KMS-11 (cell line): ENCODE data around the gene PTPRN2.

Experiments used
- H2AFZ ChIP-seq: fragments of 200-600 bp; sonication (generic); 2 replicates; pipeline ENCODE4 v1.6.1; 2016; ENCODE audit warnings: antibody characterized with exemption, mixed run types, low read depth
- H3K27ac ChIP-seq: fragments of 200-600 bp; sonication (generic); 2 replicates; pipeline ENCODE4 v1.6.1; 2016; ENCODE audit warnings: mild to moderate bottlenecking, mixed run types
- H3K27me3 ChIP-seq: fragments of 200-600 bp; sonication (generic); 2 replicates; pipeline ENCODE4 v1.6.1; 2017; ENCODE audit warnings: mild to moderate bottlenecking, low read depth, mixed run types, moderate library complexity; ENCODE audit not compliant: insufficient read depth
- H3K36me3 ChIP-seq: fragments of 200-600 bp; sonication (generic); 2 replicates; pipeline ENCODE4 v1.6.1; 2017; ENCODE audit warnings: mild to moderate bottlenecking, mixed run types; ENCODE audit not compliant: insufficient read depth
- H3K4me1 ChIP-seq: fragments of 200-600 bp; sonication (generic); 2 replicates; pipeline ENCODE4 v1.6.1; 2016; ENCODE audit warnings: mild to moderate bottlenecking, low read depth, mixed run types; ENCODE audit not compliant: poor library complexity, severe bottlenecking
- H3K4me2 ChIP-seq: fragments of 200-600 bp; sonication (generic); 2 replicates; pipeline ENCODE4 v1.7.0; 2016; ENCODE audit warnings: mild to moderate bottlenecking, mixed run types
- H3K4me3 ChIP-seq: fragments of 200-600 bp; sonication (generic); IDR thresholded peaks from 2 replicates; pipeline ENCODE4 v1.6.1; 2017; ENCODE audit warnings: low read depth, low read length, mixed read lengths; ENCODE audit not compliant: insufficient read depth
- H3K79me2 ChIP-seq: fragments of 200-600 bp; sonication (generic); 2 replicates; pipeline ENCODE4 v1.6.1; 2016; ENCODE audit warnings: low read depth, mixed run types; ENCODE audit not compliant: insufficient read depth
- H3K9ac ChIP-seq: fragments of 200-600 bp; sonication (generic); 2 replicates; pipeline ENCODE4 v1.6.1; 2016; ENCODE audit warnings: mild to moderate bottlenecking, mixed run types
- H4K20me1 ChIP-seq: fragments of 200-600 bp; sonication (generic); 2 replicates; pipeline ENCODE4 v1.6.1; 2016; ENCODE audit warnings: mild to moderate bottlenecking, mixed run types; ENCODE audit not compliant: insufficient read depth
- TF ChIP-seq, protein P1 (sequence below): fragments of 200-600 bp; sonication (generic); conservative IDR thresholded peaks from 2 replicates; pipeline ENCODE4 v1.6.1; 2017; ENCODE audit warnings: low read depth, mild to moderate bottlenecking, antibody characterized with exemption, low read length, moderate library complexity, mixed read lengths

PTPRN2 gene

DNA sequence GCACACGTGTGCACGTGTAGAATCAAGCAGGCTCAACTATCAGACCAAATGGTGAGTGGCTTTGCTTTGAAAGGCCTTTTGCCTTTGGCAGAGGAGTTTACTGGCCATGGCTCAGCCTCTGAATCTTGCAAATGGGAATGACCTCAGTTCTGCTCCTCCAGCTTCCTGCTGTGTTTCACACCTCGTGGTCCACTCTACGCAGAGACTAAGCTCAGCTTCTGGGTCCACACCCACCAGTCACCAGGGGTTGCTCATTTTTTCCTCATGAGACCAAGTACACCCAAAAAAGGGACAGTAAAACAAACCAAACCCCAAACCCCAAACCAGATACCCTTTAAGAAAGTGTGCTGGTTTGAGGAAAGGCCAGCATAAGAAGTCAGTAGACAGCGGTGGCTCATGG, 1014.4 kb downstream of the PTPRN2 start:
- no peak overlapping the region for H2AFZ ChIP-seq
- H3K9ac ChIP-seq: no peak overlapping the region
- TF ChIP-seq, protein P1, sequence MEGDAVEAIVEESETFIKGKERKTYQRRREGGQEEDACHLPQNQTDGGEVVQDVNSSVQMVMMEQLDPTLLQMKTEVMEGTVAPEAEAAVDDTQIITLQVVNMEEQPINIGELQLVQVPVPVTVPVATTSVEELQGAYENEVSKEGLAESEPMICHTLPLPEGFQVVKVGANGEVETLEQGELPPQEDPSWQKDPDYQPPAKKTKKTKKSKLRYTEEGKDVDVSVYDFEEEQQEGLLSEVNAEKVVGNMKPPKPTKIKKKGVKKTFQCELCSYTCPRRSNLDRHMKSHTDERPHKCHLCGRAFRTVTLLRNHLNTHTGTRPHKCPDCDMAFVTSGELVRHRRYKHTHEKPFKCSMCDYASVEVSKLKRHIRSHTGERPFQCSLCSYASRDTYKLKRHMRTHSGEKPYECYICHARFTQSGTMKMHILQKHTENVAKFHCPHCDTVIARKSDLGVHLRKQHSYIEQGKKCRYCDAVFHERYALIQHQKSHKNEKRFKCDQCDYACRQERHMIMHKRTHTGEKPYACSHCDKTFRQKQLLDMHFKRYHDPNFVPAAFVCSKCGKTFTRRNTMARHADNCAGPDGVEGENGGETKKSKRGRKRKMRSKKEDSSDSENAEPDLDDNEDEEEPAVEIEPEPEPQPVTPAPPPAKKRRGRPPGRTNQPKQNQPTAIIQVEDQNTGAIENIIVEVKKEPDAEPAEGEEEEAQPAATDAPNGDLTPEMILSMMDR: no peak
- no peaks in the 10 kb centered on the region for H3K79me2 ChIP-seq
- no peak overlapping the region for H3K4me2 ChIP-seq
- no peak overlapping the region for H3K27ac ChIP-seq
- H3K4me1 ChIP-seq: no peaks in the 10 kb centered on the region
- H3K36me3 ChIP-seq: no peaks in the 10 kb centered on the region
- H3K4me3 ChIP-seq: no peak overlapping the region
- H3K27me3 ChIP-seq: peaks cover 52% of the 10 kb centered on the region
- no peaks in the 10 kb centered on the region for H4K20me1 ChIP-seq

DNA sequence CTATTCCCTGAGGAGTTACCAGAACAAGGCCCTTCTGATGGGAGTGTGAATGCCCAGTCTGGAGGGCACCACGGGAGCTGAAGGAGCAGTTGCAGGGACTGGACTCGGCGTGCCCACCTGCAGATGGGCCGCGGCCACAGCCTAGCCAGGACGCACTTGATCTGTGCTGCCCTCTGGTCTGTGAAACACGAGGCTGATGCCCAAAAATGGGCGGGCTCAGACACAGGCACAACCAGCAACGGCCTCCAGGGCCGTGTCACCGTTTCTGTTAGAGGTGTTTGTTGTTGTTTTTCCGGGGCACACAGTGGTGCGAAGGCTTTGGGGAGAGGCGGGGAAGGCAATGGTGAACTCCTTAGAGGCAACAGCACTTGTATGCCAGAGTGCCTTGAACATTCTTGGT, 1015.0 kb downstream of the PTPRN2 start:
- TF ChIP-seq, protein P1: no peak
- no peak overlapping the region for H2AFZ ChIP-seq
- no peaks in the 10 kb centered on the region for H4K20me1 ChIP-seq
- no peaks in the 10 kb centered on the region for H3K4me1 ChIP-seq
- H3K27ac ChIP-seq: no peak overlapping the region
- H3K9ac ChIP-seq: no peak overlapping the region
- H3K4me3 ChIP-seq: no peak overlapping the region
- no peak overlapping the region for H3K4me2 ChIP-seq
- peaks cover 53% of the 10 kb centered on the region for H3K27me3 ChIP-seq
- no peaks in the 10 kb centered on the region for H3K36me3 ChIP-seq
- no peaks in the 10 kb centered on the region for H3K79me2 ChIP-seq

DNA sequence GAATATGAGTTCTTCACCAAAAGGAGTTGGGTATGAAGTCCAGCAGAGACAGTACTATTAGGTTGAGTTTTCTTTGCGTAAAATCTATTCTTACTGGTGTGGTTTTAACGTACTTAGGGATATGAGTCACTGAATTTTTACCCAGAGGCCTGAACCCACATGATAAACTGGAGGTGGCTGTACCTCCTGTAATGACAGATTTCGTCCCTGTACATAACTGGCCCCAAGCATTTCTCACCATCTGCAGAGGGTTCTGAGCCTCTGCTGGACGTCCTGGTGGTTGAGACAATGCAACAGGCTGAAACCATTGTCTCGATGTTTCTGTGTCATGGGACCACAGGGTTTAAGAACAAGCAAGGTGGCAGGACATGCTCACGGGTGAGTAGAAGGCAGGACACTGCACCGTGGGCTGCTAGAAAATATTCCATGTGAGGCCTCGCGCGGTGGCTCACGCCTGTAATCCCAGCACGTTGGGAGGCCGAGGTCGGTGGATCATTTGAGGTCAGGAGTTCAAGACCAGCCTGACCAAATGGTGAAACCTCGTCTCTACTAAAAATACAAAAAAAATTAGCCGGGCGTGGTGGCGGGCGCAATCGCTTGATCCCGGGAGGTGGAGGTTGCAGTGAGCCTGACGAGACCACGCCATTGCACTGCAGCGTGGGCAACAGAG, 1017.0 kb downstream of the PTPRN2 start:
- Histone ChIP-seq H3K9ac (no peak overlapping the region), H3K79me2 (no peaks in the 10 kb centered on the region), H3K27ac (no peak overlapping the region), H3K27me3 (peaks cover 52% of the 10 kb centered on the region), H3K36me3 (no peaks in the 10 kb centered on the region), H4K20me1 (no peaks in the 10 kb centered on the region), H2AFZ (no peak overlapping the region), H3K4me2 (no peak overlapping the region), H3K4me3 (no peak overlapping the region), H3K4me1 (no peaks in the 10 kb centered on the region)
- TF ChIP-seq, protein P1: no peak

DNA sequence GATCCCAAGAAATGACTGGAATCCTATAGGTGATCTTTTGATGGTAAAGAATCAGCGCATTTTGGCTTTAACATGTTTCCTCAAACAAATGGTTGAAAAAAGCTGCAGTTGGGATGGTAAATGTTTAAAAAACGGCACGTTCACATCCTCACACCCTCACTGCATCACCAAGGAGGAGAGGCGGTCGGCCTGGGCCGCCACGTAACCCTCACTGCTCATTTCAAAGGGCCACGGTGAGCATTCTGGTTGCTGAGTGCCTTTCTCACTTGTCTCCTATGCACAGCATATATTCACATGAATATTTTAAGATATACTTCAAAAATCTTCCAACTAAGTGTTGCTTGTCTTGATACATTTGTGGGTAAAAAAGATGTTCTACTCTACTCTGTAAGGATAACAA, 1017.7 kb downstream of the PTPRN2 start:
- Histone ChIP-seq H4K20me1 (no peaks in the 10 kb centered on the region), H3K4me2 (no peak overlapping the region), H3K36me3 (no peaks in the 10 kb centered on the region), H3K4me1 (no peaks in the 10 kb centered on the region), H3K27ac (no peak overlapping the region), H3K79me2 (no peaks in the 10 kb centered on the region), H3K9ac (no peak overlapping the region), H3K4me3 (no peak overlapping the region), H3K27me3 (peaks cover 48% of the 10 kb centered on the region), H2AFZ (no peak overlapping the region)
- TF ChIP-seq, protein P1: no peak
